GM23248 (cell line): ENCODE results near the gene TYW1.
"Not testable (repeated sequence)": the region's sequence is repeated elsewhere in the genome, so short reads cannot be mapped to it uniquely, and the experiment has no call there.

Experiments
- EZH2 ChIP-seq: fragments of 200-600 bp; sonication (generic); IDR thresholded peaks from 2 replicates; pipeline ENCODE4 v1.6.1; 2018; ENCODE audit warnings: antibody characterized with exemption, mild to moderate bottlenecking; ENCODE audit not compliant: insufficient read depth, poor library complexity, severe bottlenecking
- EZH2phosphoT487 ChIP-seq: fragments of 200-600 bp; sonication (generic); IDR thresholded peaks from 2 replicates; pipeline ENCODE4 v1.6.1; 2018; ENCODE audit warnings: antibody characterized with exemption, moderate library complexity, mild to moderate bottlenecking, low read depth; ENCODE audit not compliant: insufficient read depth

GRCh38 chr7:67076120-67076519 lies 79.5 kb downstream of the TYW1 start:
- not testable (repeated sequence) for TF ChIP-seq EZH2, EZH2phosphoT487
